SH-SY5Y (cell line): Measurements from ENCODE around the gene AKAP11.

Experiments used
- GATA2 ChIP-seq: IDR thresholded peaks from 2 replicates; pipeline ENCODE4 v1.6.1; 2011; ENCODE audit warnings: mild to moderate bottlenecking, low read depth, low read length
- GATA3 ChIP-seq: IDR thresholded peaks from 2 replicates; pipeline ENCODE4 v1.6.1; 2011; ENCODE audit warnings: low read depth, mild to moderate bottlenecking, low read length, moderate library complexity

GRCh38 chr13:42258747-42259146, 13.2 kb upstream of the AKAP11 start:
- TF ChIP-seq GATA3 (no peak), GATA2 (no peak)
